IMR-90 (cell line): ENCODE results near the gene MYH10. TPM values are rescaled to one million over a fixed set of nuclear protein-coding genes. Genes with fewer than 3 reads are reported as not detected.

Source experiments
- ATAC-seq: fragments of 200-7000 bp; cut with Tn5 transposase; 2 replicates; pipeline ENCODE4 v1.9.1; 2020; ENCODE audit warnings: low read depth, mild to moderate bottlenecking, moderate library complexity
- BruUV-seq: library from RNA; stranded (reverse); fragments of 400-500 nt; replicated peaks from 2 replicates; lab custom pipeline; 2021; lab: Mats Ljungman, UMichigan
- CTCF ChIA-PET: fragments of 300-600 bp; formaldehyde crosslinking; extraction: SDS; loops from one replicate; lab custom pipeline; 2021; ENCODE audit warnings: antibody characterized with exemption; lab: Yijun Ruan, JAX
- POLR2A ChIA-PET: fragments of 300-600 bp; sonication (Branson Sonifier 250); formaldehyde crosslinking; loops from one replicate; lab custom pipeline; 2022; ENCODE audit warnings: antibody characterized with exemption; ENCODE audit not compliant: unreplicated experiment; lab: Charles Lee
- DNase-seq: peaks from one replicate; pipeline ENCODE4 v3.0.0; 2013
- H2AFZ ChIP-seq: replicated peaks from 2 replicates; pipeline ENCODE3; 2013; ENCODE audit warnings: low read length, mild to moderate bottlenecking; ENCODE audit not compliant: poor library complexity
- H2AK5ac ChIP-seq: 2 replicates; pipeline ENCODE4 v1.6.1; 2013; ENCODE audit warnings: low read depth, low read length, inconsistent platforms
- H2AK9ac ChIP-seq: replicated peaks from 2 replicates; pipeline ENCODE3; 2013; ENCODE audit warnings: mild to moderate bottlenecking, low read depth, low read length, moderate library complexity; ENCODE audit not compliant: poor library complexity
- H2BK120ac ChIP-seq: 2 replicates; pipeline ENCODE4 v1.6.1; 2013; ENCODE audit warnings: low read depth, low read length, inconsistent platforms
- H2BK15ac ChIP-seq: 3 replicates; pipeline ENCODE4 v1.6.1; 2013; ENCODE audit warnings: low read depth, low read length, inconsistent platforms
- H2BK20ac ChIP-seq: 2 replicates; pipeline ENCODE4 v1.6.1; 2013; ENCODE audit warnings: low read depth, mild to moderate bottlenecking, inconsistent platforms, low read length, moderate library complexity
- H2BK5ac ChIP-seq: 2 replicates; pipeline ENCODE4 v1.6.1; 2013; ENCODE audit warnings: mild to moderate bottlenecking, low read depth, low read length, inconsistent platforms; ENCODE audit not compliant: poor library complexity, severe bottlenecking
- H3K14ac ChIP-seq: replicated peaks from 2 replicates; pipeline ENCODE4 v1.6.1; 2013; ENCODE audit warnings: low read depth, low read length, inconsistent platforms
- H3K18ac ChIP-seq: 2 replicates; pipeline ENCODE4 v1.6.1; 2013; ENCODE audit warnings: low read depth, low read length, control low read depth
- H3K23ac ChIP-seq: 2 replicates; pipeline ENCODE4 v1.6.1; 2013; ENCODE audit warnings: low read depth, low read length, inconsistent platforms
- H3K27ac ChIP-seq: 2 replicates; pipeline ENCODE4 v1.5.1; 2013; ENCODE audit warnings: mild to moderate bottlenecking, control low read depth, low read length; ENCODE audit not compliant: insufficient read depth
- H3K27me3 ChIP-seq: 2 replicates; pipeline ENCODE4 v1.6.1; 2013; ENCODE audit warnings: low read length; ENCODE audit not compliant: control insufficient read depth, insufficient read depth
- H3K36me3 ChIP-seq: 2 replicates; pipeline ENCODE4 v1.6.1; 2013; ENCODE audit warnings: low read length, mixed read lengths; ENCODE audit not compliant: control insufficient read depth, insufficient read depth
- H3K4ac ChIP-seq: 2 replicates; pipeline ENCODE4 v1.6.1; 2013; ENCODE audit warnings: low read depth, low read length, inconsistent platforms
- H3K4me1 ChIP-seq: 2 replicates; pipeline ENCODE4 v1.6.1; 2013; ENCODE audit warnings: low read length, mixed read lengths; ENCODE audit not compliant: control insufficient read depth, insufficient read depth
- H3K4me2 ChIP-seq: 2 replicates; pipeline ENCODE4 v1.6.1; 2013; ENCODE audit warnings: low read depth, mild to moderate bottlenecking, control low read depth, low read length, moderate library complexity
- H3K4me3 ChIP-seq: 2 replicates; pipeline ENCODE4 v1.5.1; 2013; ENCODE audit warnings: low read depth, mild to moderate bottlenecking, control low read depth, low read length, moderate library complexity; ENCODE audit not compliant: insufficient read depth
- H3K56ac ChIP-seq: 2 replicates; pipeline ENCODE4 v1.6.1; 2013; ENCODE audit warnings: low read length, inconsistent platforms; ENCODE audit not compliant: insufficient read depth; ENCODE audit errors: extremely low read depth
- H3K79me1 ChIP-seq, 2 experiments: 2 replicates each; pipeline ENCODE4 v1.6.1; 2013; ENCODE audit warnings: low read length in 2 of 2, inconsistent platforms in 1 of 2, low read depth in 1 of 2
- H3K9ac ChIP-seq: 2 replicates; pipeline ENCODE4 v1.6.1; 2013; ENCODE audit warnings: low read depth, low read length, control low read depth
- H3K9me1 ChIP-seq: 2 replicates; pipeline ENCODE4 v1.6.1; 2013; ENCODE audit warnings: low read length, inconsistent platforms; ENCODE audit not compliant: insufficient read depth
- H3K9me3 ChIP-seq: 2 replicates; pipeline ENCODE4 v1.6.1; 2013; ENCODE audit warnings: low read length; ENCODE audit not compliant: control insufficient read depth, insufficient read depth
- H4K20me1 ChIP-seq: 2 replicates; pipeline ENCODE4 v1.6.1; 2013; ENCODE audit warnings: low read length, inconsistent platforms; ENCODE audit not compliant: insufficient read depth
- H4K5ac ChIP-seq: 2 replicates; pipeline ENCODE4 v1.6.1; 2013; ENCODE audit warnings: mild to moderate bottlenecking, low read depth, low read length, control low read depth
- H4K8ac ChIP-seq, 2 experiments: 2 replicates each; pipeline ENCODE4 v1.6.1; 2013; ENCODE audit warnings: low read depth in 2 of 2, low read length in 2 of 2, control low read depth in 1 of 2, inconsistent platforms in 1 of 2
- H4K91ac ChIP-seq: 2 replicates; pipeline ENCODE4 v1.6.1; 2013; ENCODE audit warnings: low read depth, low read length, inconsistent platforms; ENCODE audit not compliant: insufficient read depth
- BHLHE40 ChIP-seq: fragments of 150-350 bp; IDR thresholded peaks from 2 replicates; pipeline ENCODE4 v1.6.1; 2016; ENCODE audit warnings: mild to moderate bottlenecking, low read depth, low read length
- CEBPB ChIP-seq: IDR thresholded peaks from 2 replicates; pipeline ENCODE4 v1.6.1; 2012; ENCODE audit warnings: low read depth, low read length, improper control_type of control experiment
- CHD1 ChIP-seq: IDR thresholded peaks from 2 replicates; pipeline ENCODE4 v1.6.1; 2012; ENCODE audit warnings: low read depth, low read length, improper control_type of control experiment
- FOS ChIP-seq: fragments of 150-350 bp; IDR thresholded peaks from 2 replicates; pipeline ENCODE4 v1.6.1; 2016; ENCODE audit warnings: low read depth, low read length
- MAFK ChIP-seq: IDR thresholded peaks from 2 replicates; pipeline ENCODE4 v1.6.1; 2012; ENCODE audit warnings: low read depth, low read length, improper control_type of control experiment
- MAZ ChIP-seq: IDR thresholded peaks from 2 replicates; pipeline ENCODE4 v1.6.1; 2012; ENCODE audit warnings: low read depth, mild to moderate bottlenecking, low read length, improper control_type of control experiment, moderate library complexity, borderline replicate concordance
- MXI1 ChIP-seq: IDR thresholded peaks from 2 replicates; pipeline ENCODE4 v1.6.1; 2012; ENCODE audit warnings: low read depth, mild to moderate bottlenecking, low read length, moderate library complexity, borderline replicate concordance
- NFE2L2 ChIP-seq: fragments of 150-350 bp; IDR thresholded peaks from 2 replicates; pipeline ENCODE4 v1.6.1; 2016; ENCODE audit warnings: low read depth, mild to moderate bottlenecking, low read length
- POLR2A ChIP-seq: IDR thresholded peaks from 2 replicates; pipeline ENCODE4 v1.6.1; 2012; ENCODE audit warnings: mild to moderate bottlenecking, low read depth, low read length
- RAD21 ChIP-seq: IDR thresholded peaks from 2 replicates; pipeline ENCODE4 v1.6.1; 2012; ENCODE audit warnings: low read length, improper control_type of control experiment
- RCOR1 ChIP-seq: IDR thresholded peaks from 2 replicates; pipeline ENCODE4 v1.6.1; 2012; ENCODE audit warnings: mild to moderate bottlenecking, low read length, improper control_type of control experiment; ENCODE audit not compliant: insufficient replicate concordance
- RFX5 ChIP-seq: IDR thresholded peaks from 2 replicates; pipeline ENCODE4 v1.8.0; 2012; ENCODE audit warnings: low read depth, mild to moderate bottlenecking, low read length, moderate library complexity
- SMC3 ChIP-seq: fragments of 150-350 bp; IDR thresholded peaks from 2 replicates; pipeline ENCODE4 v1.6.1; 2016; ENCODE audit warnings: low read depth, mild to moderate bottlenecking, antibody characterized with exemption, low read length, moderate library complexity
- WGBS, 2 experiments: methylation state at CpG; one replicate each; pipeline versions ENCODE4 v1.1.5 to v1.1.7; 2013; ENCODE audit warnings: missing lambda C conversion rate in 2 of 2; ENCODE audit not compliant: insufficient read length in 1 of 2; ENCODE audit errors: extremely low coverage in 2 of 2; 5-methylcytosine and 5-hydroxymethylcytosine counted together
- dilution Hi-C: fragments of 300-500 bp; cut with HindIII; formaldehyde crosslinking; loops from one replicate; pipeline ENCODE4 v1.14.3; 2018; ENCODE audit warnings: low sequenced_read_pairs; ENCODE audit not compliant: unreplicated experiment
- in situ Hi-C: fragments of 300-500 bp; cut with MboI; formaldehyde crosslinking; loops from 3 replicates; pipeline ENCODE4 v1.14.3; 2019; ENCODE audit warnings: low sequenced_read_pairs, inconsistent platforms, mixed read lengths
- intact Hi-C: fragments of 100-400 bp; cut with micrococcal nuclease; formaldehyde crosslinking; loops from 2 replicates; pipeline ENCODE4 v1.10.0; 2022
- polyA plus RNA-seq, 3 experiments: library from polyadenylated mRNA; depleted of rRNA; stranded (reverse); fragments of >200 nt; gene quantifications; 2 replicates each; pipeline ENCODE4 v1.2.3, GENCODE V29; 2012; ENCODE audit warnings: low replicate concordance in 1 of 3
- total RNA-seq: library from RNA; depleted of rRNA; stranded (reverse); fragments of >200 nt; gene quantifications from 2 replicates; pipeline ENCODE4 v1.2.3, GENCODE V29; 2012
- TF ChIP-seq, protein P1 (sequence below): fragments of 150-350 bp; IDR thresholded peaks from 2 replicates; pipeline ENCODE4 v1.6.1; 2017; ENCODE audit warnings: mild to moderate bottlenecking, antibody characterized with exemption, low read length, low read depth
- TF ChIP-seq, protein P2 (sequence below): fragments of 150-350 bp; IDR thresholded peaks from 2 replicates; pipeline ENCODE4 v1.6.1; 2016; ENCODE audit warnings: low read depth, mild to moderate bottlenecking, low read length, moderate library complexity, borderline replicate concordance
- TF ChIP-seq, protein P3 (sequence below): conservative IDR thresholded peaks from 2 replicates; pipeline ENCODE4 v1.5.1; 2012; ENCODE audit warnings: mild to moderate bottlenecking, low read depth, low read length, improper control_type of control experiment

The MYH10 gene
- total and polyA plus RNA-seq, 2 of the 4 experiments (the other 2 are of a cell fraction), result 71.2 to 95.2 TPM

DNA sequence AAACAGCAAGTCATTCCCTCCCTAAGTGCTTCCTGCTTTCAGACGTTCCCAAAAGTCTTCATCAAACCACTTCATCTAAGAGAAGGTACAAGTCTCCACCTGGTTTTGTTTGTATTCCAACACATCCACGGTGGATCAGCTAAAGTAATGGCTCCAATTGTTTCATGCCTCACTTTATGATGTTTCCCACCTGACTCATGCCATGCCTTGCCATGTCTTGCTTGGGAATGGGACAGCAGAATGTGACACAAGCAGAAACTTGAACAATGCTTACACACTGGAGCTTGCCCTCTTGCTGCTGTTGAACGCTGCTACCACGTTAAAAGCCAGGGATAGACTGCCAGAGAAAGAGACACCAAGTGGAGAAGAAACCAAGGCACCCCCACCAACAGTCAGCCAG lies 43.8 kb downstream of the MYH10 start:
- H3K14ac ChIP-seq, result no peak overlapping the region
- H3K23ac ChIP-seq, result no peak overlapping the region
- no peak overlapping the region for H4K5ac ChIP-seq
- no peak overlapping the region for H3K9ac ChIP-seq
- WGBS, 2 experiments, result 33% methylated on average over 1 of the region's 4 CpGs; no CpG with 5 or more reads in 1 of the 2 experiments
- dilution Hi-C loops, result no loop called here
- H3K9me3 ChIP-seq, result no peaks in the 10 kb centered on the region
- ChIA-PET CTCF (no interaction called here), POLR2A (no interaction called here)
- no peak overlapping the region for H2BK120ac ChIP-seq
- DNase-seq (no peak), ATAC-seq (no peak)
- peaks cover 41 to 42% of the 10 kb centered on the region in 2 experiments for H3K79me1 ChIP-seq
- peaks cover 12% of the 10 kb centered on the region for H3K9me1 ChIP-seq
- intact Hi-C loops, result no loop called here
- H4K91ac ChIP-seq, result no peak overlapping the region
- TF ChIP-seq MXI1 (no peak), CHD1 (no peak), BHLHE40 (no peak), NFE2L2 (no peak), MAZ (no peak), SMC3 (no peak), MAFK (no peak), CEBPB (no peak), POLR2A (no peak), RAD21 (no peak), RFX5 (no peak), FOS (no peak), RCOR1 (no peak)
- TF ChIP-seq, protein P1, sequence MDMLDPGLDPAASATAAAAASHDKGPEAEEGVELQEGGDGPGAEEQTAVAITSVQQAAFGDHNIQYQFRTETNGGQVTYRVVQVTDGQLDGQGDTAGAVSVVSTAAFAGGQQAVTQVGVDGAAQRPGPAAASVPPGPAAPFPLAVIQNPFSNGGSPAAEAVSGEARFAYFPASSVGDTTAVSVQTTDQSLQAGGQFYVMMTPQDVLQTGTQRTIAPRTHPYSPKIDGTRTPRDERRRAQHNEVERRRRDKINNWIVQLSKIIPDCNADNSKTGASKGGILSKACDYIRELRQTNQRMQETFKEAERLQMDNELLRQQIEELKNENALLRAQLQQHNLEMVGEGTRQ, result no peak
- TF ChIP-seq, protein P2, sequence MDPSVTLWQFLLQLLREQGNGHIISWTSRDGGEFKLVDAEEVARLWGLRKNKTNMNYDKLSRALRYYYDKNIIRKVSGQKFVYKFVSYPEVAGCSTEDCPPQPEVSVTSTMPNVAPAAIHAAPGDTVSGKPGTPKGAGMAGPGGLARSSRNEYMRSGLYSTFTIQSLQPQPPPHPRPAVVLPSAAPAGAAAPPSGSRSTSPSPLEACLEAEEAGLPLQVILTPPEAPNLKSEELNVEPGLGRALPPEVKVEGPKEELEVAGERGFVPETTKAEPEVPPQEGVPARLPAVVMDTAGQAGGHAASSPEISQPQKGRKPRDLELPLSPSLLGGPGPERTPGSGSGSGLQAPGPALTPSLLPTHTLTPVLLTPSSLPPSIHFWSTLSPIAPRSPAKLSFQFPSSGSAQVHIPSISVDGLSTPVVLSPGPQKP, result no peak
- TF ChIP-seq, protein P3, sequence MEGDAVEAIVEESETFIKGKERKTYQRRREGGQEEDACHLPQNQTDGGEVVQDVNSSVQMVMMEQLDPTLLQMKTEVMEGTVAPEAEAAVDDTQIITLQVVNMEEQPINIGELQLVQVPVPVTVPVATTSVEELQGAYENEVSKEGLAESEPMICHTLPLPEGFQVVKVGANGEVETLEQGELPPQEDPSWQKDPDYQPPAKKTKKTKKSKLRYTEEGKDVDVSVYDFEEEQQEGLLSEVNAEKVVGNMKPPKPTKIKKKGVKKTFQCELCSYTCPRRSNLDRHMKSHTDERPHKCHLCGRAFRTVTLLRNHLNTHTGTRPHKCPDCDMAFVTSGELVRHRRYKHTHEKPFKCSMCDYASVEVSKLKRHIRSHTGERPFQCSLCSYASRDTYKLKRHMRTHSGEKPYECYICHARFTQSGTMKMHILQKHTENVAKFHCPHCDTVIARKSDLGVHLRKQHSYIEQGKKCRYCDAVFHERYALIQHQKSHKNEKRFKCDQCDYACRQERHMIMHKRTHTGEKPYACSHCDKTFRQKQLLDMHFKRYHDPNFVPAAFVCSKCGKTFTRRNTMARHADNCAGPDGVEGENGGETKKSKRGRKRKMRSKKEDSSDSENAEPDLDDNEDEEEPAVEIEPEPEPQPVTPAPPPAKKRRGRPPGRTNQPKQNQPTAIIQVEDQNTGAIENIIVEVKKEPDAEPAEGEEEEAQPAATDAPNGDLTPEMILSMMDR, result no peak
- no peak overlapping the region for H2BK5ac ChIP-seq
- no peak overlapping the region for H3K18ac ChIP-seq
- no peak overlapping the region for H4K8ac ChIP-seq
- H3K27ac ChIP-seq, result no peak overlapping the region
- no peak overlapping the region for H2AK9ac ChIP-seq
- H3K56ac ChIP-seq, result no peak overlapping the region
- no peaks in the 10 kb centered on the region for H3K27me3 ChIP-seq
- H3K36me3 ChIP-seq, result peaks cover 8% of the 10 kb centered on the region
- no peaks in the 10 kb centered on the region; the same call in 1 of the 2 replicates for H3K4me1 ChIP-seq
- H2BK20ac ChIP-seq, result no peak overlapping the region
- in situ Hi-C loops, result no loop called here
- no peak overlapping the region for H2BK15ac ChIP-seq
- H2AK5ac ChIP-seq, result no peak overlapping the region
- no peak overlapping the region for H3K4me3 ChIP-seq
- BruUV-seq, result no TSS peak
- no peak overlapping the region for H3K4me2 ChIP-seq
- H3K4ac ChIP-seq, result no peak overlapping the region
- no peak overlapping the region for H2AFZ ChIP-seq
- H4K20me1 ChIP-seq, result peaks cover 3% of the 10 kb centered on the region
